ENCODE results near the gene SLC8A1. TPM values are rescaled to one million over a fixed set of nuclear protein-coding genes. Genes with fewer than 3 reads are reported as not detected.

The SLC8A1 gene
- total RNA-seq, 1 experiment from 2014 or later = 12.4 TPM

GRCh38 chr2:40434731-40435271 lies 17.1 kb downstream of the SLC8A1 start:
- in situ Hi-C loops (cut with HindIII; ENCODE audit: low pct_unique_long_range_greater_than_20kb, low sequenced_read_pairs) = no loop called here
- DNase-seq (ENCODE audit: low read depth) = peak; percentile 85

- in situ Hi-C loops (cut with HindIII; ENCODE audit: low pct_unique_long_range_greater_than_20kb, low sequenced_read_pairs) = no loop called here
- DNase-seq (ENCODE audit: low read depth) = no peak
Observed at GRCh38 chr2:40433736-40434135, 18.2 kb downstream of the SLC8A1 start.

- in situ Hi-C loops (cut with HindIII; ENCODE audit: low pct_unique_long_range_greater_than_20kb, low sequenced_read_pairs) = no loop called here
- DNase-seq (ENCODE audit: low read depth) = no peak
Observed at GRCh38 chr2:40432921-40433483, 18.9 kb downstream of the SLC8A1 start.

GRCh38 chr2:40431600-40431955 lies 20.3 kb downstream of the SLC8A1 start:
- no peak for DNase-seq (ENCODE audit: low read depth)
- in situ Hi-C loops (cut with HindIII; ENCODE audit: low pct_unique_long_range_greater_than_20kb, low sequenced_read_pairs) = no loop called here

- no peak for DNase-seq (ENCODE audit: low read depth)
- in situ Hi-C loops (cut with HindIII; ENCODE audit: low pct_unique_long_range_greater_than_20kb, low sequenced_read_pairs) = no loop called here
Observed at GRCh38 chr2:40430776-40431599, 20.9 kb downstream of the SLC8A1 start.

- no peak for DNase-seq (ENCODE audit: low read depth)
- in situ Hi-C loops (cut with HindIII; ENCODE audit: low pct_unique_long_range_greater_than_20kb, low sequenced_read_pairs) = no loop called here
Observed at GRCh38 chr2:40428439-40428838, 23.5 kb downstream of the SLC8A1 start.

GRCh38 chr2:40421631-40422297 lies 30.1 kb downstream of the SLC8A1 start:
- in situ Hi-C loops (cut with HindIII; ENCODE audit: low pct_unique_long_range_greater_than_20kb, low sequenced_read_pairs) = no loop called here
- DNase-seq (ENCODE audit: low read depth) = no peak

GRCh38 chr2:40420478-40420877 lies 31.4 kb downstream of the SLC8A1 start:
- in situ Hi-C loops (cut with HindIII; ENCODE audit: low pct_unique_long_range_greater_than_20kb, low sequenced_read_pairs) = no loop called here
- DNase-seq (ENCODE audit: low read depth) = no peak

GRCh38 chr2:40419364-40419762 lies 32.5 kb downstream of the SLC8A1 start:
- in situ Hi-C loops (cut with HindIII; ENCODE audit: low pct_unique_long_range_greater_than_20kb, low sequenced_read_pairs) = no loop called here
- DNase-seq (ENCODE audit: low read depth) = no peak

GRCh38 chr2:40418614-40419363 lies 33.1 kb downstream of the SLC8A1 start:
- no peak for DNase-seq (ENCODE audit: low read depth)
- in situ Hi-C loops (cut with HindIII; ENCODE audit: low pct_unique_long_range_greater_than_20kb, low sequenced_read_pairs) = no loop called here

GRCh38 chr2:40416486-40416885 lies 35.4 kb downstream of the SLC8A1 start:
- in situ Hi-C loops (cut with HindIII; ENCODE audit: low pct_unique_long_range_greater_than_20kb, low sequenced_read_pairs) = no loop called here
- DNase-seq (ENCODE audit: low read depth) = no peak

GRCh38 chr2:40415391-40415790 lies 36.5 kb downstream of the SLC8A1 start:
- in situ Hi-C loops (cut with HindIII; ENCODE audit: low pct_unique_long_range_greater_than_20kb, low sequenced_read_pairs) = no loop called here
- no peak for DNase-seq (ENCODE audit: low read depth)

GRCh38 chr2:40412456-40412855 lies 39.4 kb downstream of the SLC8A1 start:
- no peak for DNase-seq (ENCODE audit: low read depth)
- in situ Hi-C loops (cut with HindIII; ENCODE audit: low pct_unique_long_range_greater_than_20kb, low sequenced_read_pairs) = no loop called here

- no peak for DNase-seq (ENCODE audit: low read depth)
- in situ Hi-C loops (cut with HindIII; ENCODE audit: low pct_unique_long_range_greater_than_20kb, low sequenced_read_pairs) = no loop called here
Observed at GRCh38 chr2:40410695-40411094, 41.2 kb downstream of the SLC8A1 start.

- in situ Hi-C loops (cut with HindIII; ENCODE audit: low pct_unique_long_range_greater_than_20kb, low sequenced_read_pairs) = no loop called here
- DNase-seq (ENCODE audit: low read depth) = no peak
Observed at GRCh38 chr2:40409734-40410133, 42.2 kb downstream of the SLC8A1 start.

- in situ Hi-C loops (cut with HindIII; ENCODE audit: low pct_unique_long_range_greater_than_20kb, low sequenced_read_pairs) = no loop called here
- no peak for DNase-seq (ENCODE audit: low read depth)
Observed at GRCh38 chr2:40406485-40407289, 45.2 kb downstream of the SLC8A1 start.

GRCh38 chr2:40405465-40405864 lies 46.4 kb downstream of the SLC8A1 start:
- in situ Hi-C loops (cut with HindIII; ENCODE audit: low pct_unique_long_range_greater_than_20kb, low sequenced_read_pairs) = no loop called here
- DNase-seq (ENCODE audit: low read depth) = peak; percentile 12

- no peak for DNase-seq (ENCODE audit: low read depth)
- in situ Hi-C loops (cut with HindIII; ENCODE audit: low pct_unique_long_range_greater_than_20kb, low sequenced_read_pairs) = no loop called here
Observed at GRCh38 chr2:40404517-40404916, 47.4 kb downstream of the SLC8A1 start.

Measured in Caki2 (cell line).